K562 (cell line): Measurements from ENCODE around the gene SMS. TPM values are rescaled to one million over a fixed set of nuclear protein-coding genes. Genes with fewer than 3 reads are reported as not detected.

Experiments
- ARID4B ChIP-seq: sonication (generic); formaldehyde crosslinking; IDR thresholded peaks from 2 replicates; pipeline ENCODE4 v1.8.0; 2022; ENCODE audit warnings: mild to moderate bottlenecking, missing genetic modification reagents
- BRF2 ChIP-seq: IDR thresholded peaks from 3 replicates; pipeline ENCODE4 v1.6.1; 2011; ENCODE audit warnings: borderline replicate concordance, mild to moderate bottlenecking; ENCODE audit not compliant: insufficient read length, insufficient read depth
- EWSR1 ChIP-seq: fragments of 450-650 bp; IDR thresholded peaks from 2 replicates; pipeline ENCODE4 v1.6.1; 2018; ENCODE audit warnings: borderline replicate concordance, mild to moderate bottlenecking, low read depth, moderate library complexity; ENCODE audit not compliant: partially characterized antibody
- FOXJ3 ChIP-seq: sonication (generic); formaldehyde crosslinking; IDR thresholded peaks from 2 replicates; pipeline ENCODE4 v1.4.0; 2020; ENCODE audit warnings: mild to moderate bottlenecking, missing genetic modification reagents
- FOXM1 ChIP-seq, 2 experiments: fragments of 450-650 bp in 1 of 2; sonication (generic) in 1 of 2; formaldehyde crosslinking in 1 of 2; IDR thresholded peaks; 2 replicates each; pipeline versions ENCODE4 v1.6.1 to v1.9.0; 2017 to 2022; ENCODE audit warnings: low read depth in 2 of 2, mild to moderate bottlenecking in 2 of 2, missing genetic modification reagents in 1 of 2, moderate library complexity in 1 of 2
- GABPA ChIP-seq: fragments of 200-800 bp; sonication (Bioruptor generic); conservative IDR thresholded peaks from 2 replicates; pipeline ENCODE4 v1.6.1; 2016; ENCODE audit warnings: low read depth, missing genetic modification characterization, missing compliant biosample characterization
- HMGN3 ChIP-seq: IDR thresholded peaks from 2 replicates; pipeline ENCODE4 v1.6.1; 2011; ENCODE audit warnings: borderline replicate concordance, low read depth, mild to moderate bottlenecking, mixed read lengths, low read length; ENCODE audit not compliant: insufficient read length; ENCODE audit errors: extremely low read depth
- KHSRP ChIP-seq: fragments of 450-650 bp; IDR thresholded peaks from 2 replicates; pipeline ENCODE4 v1.6.1; 2017
- MIER1 ChIP-seq: fragments of 450-650 bp; IDR thresholded peaks from 2 replicates; pipeline ENCODE4 v1.6.1; 2016; ENCODE audit warnings: antibody characterized with exemption, mild to moderate bottlenecking, low read depth
- MYBL2 ChIP-seq, 2 experiments: fragments of 450-650 bp in 1 of 2; sonication (generic) in 1 of 2; formaldehyde crosslinking in 1 of 2; IDR thresholded peaks; 2 replicates each; pipeline versions ENCODE4 v1.6.1 to v1.8.1; 2017 to 2022; ENCODE audit warnings: borderline replicate concordance in 1 of 2, inconsistent platforms in 1 of 2, low read depth in 1 of 2, mild to moderate bottlenecking in 1 of 2, missing genetic modification reagents in 1 of 2, moderate library complexity in 1 of 2
- POLR2G ChIP-seq: fragments of 200-400 bp; formaldehyde crosslinking; IDR thresholded peaks from 2 replicates; pipeline ENCODE4 v1.6.1; 2017; ENCODE audit warnings: low read depth, mild to moderate bottlenecking, antibody characterized with exemption, low read length, moderate library complexity
- POLR2H ChIP-seq: IDR thresholded peaks from 2 replicates; pipeline ENCODE4 v1.6.1; 2016; ENCODE audit warnings: missing genetic modification characterization, low read depth, mild to moderate bottlenecking, control low read depth, missing compliant biosample characterization, moderate library complexity
- THRAP3 ChIP-seq: fragments of 450-650 bp; IDR thresholded peaks from 2 replicates; pipeline ENCODE4 v1.6.1; 2016; ENCODE audit warnings: mild to moderate bottlenecking, inconsistent platforms, borderline replicate concordance
- ZFX ChIP-seq: sonication (generic); formaldehyde crosslinking; IDR thresholded peaks from 2 replicates; pipeline ENCODE4 v1.8.0; 2022; ENCODE audit warnings: mild to moderate bottlenecking, missing genetic modification reagents, moderate library complexity
- ZNF277 ChIP-seq: fragments of 250-450 bp; sonication (Bioruptor Pico); IDR thresholded peaks from 2 replicates; pipeline ENCODE4 v1.8.0; 2022; ENCODE audit warnings: inconsistent platforms, mild to moderate bottlenecking, moderate library complexity, borderline replicate concordance
- polyA plus RNA-seq, 8 experiments: library from polyadenylated mRNA; depleted of rRNA in 4 of 8; stranded (reverse) in 5 of 8; unstranded in 3 of 8; fragments of >200 nt; fragmentation: Nextera tagmentation in 2 of 8; fragmentation: Illumina TruSeq in 1 of 8; extraction: Ambion mirVana in 2 of 8; extraction: Trizol in 1 of 8; gene quantifications; 2 replicates each; pipeline versions ENCODE4 v1.2.1 to v1.2.3, GENCODE V29; 2011 to 2014; ENCODE audit warnings: inconsistent platforms in 1 of 8, missing spikeins in 1 of 8
- total RNA-seq, 7 experiments: library from RNA; depleted of rRNA in 6 of 7; stranded (reverse); fragments of >200 nt in 6 of 7; fragmentation: Illumina TruSeq in 2 of 7; extraction: Trizol in 2 of 7; gene quantifications; 2 replicates each; pipeline versions ENCODE4 v1.2.1 to v1.2.3, GENCODE V29; 2011 to 2021; ENCODE audit warnings: low replicate concordance in 1 of 7
- TF ChIP-seq, protein P1 (sequence below): fragments of 450-650 bp; IDR thresholded peaks from 2 replicates; pipeline ENCODE4 v1.6.1; 2016; ENCODE audit warnings: missing biosample characterization, missing genetic modification characterization
- TF ChIP-seq, protein P2 (sequence below): fragments of 250-450 bp; sonication (Bioruptor Pico); IDR thresholded peaks from 2 replicates; pipeline ENCODE4 v1.5.0; 2021

SMS gene
- total and polyA plus RNA-seq, 9 of the 15 experiments (the other 6 are each of a cell fraction or from before 2014, with no cell fraction given), result 71.1 to 193 (median 152) TPM

GRCh38 chrX:21940356-21940829, at the start of gene SMS (continued):
- TF ChIP-seq ZFX (CRISPR knock-in tag) (peak; percentile 88), ARID4B (CRISPR knock-in tag) (no peak), KHSRP (no peak), GABPA (peak; percentile 46; the same call in 1 of the 2 replicates), POLR2G (peak; percentile 89), FOXM1 (IDR thresholded peaks at IDR 0.05; ENCODE audit: low read depth) (peak; percentile 50; the same call in 1 of the 2 replicates), FOXM1 (CRISPR knock-in tag; IDR thresholded peaks at IDR 0.05; ENCODE audit: low read depth) (no peak), MYBL2 (IDR thresholded peaks at IDR 0.05; ENCODE audit: low read depth) (peak; percentile 76), MYBL2 (CRISPR knock-in tag; IDR thresholded peaks at IDR 0.05; ENCODE audit: borderline replicate concordance) (no peak), THRAP3 (no peak), FOXJ3 (no peak), POLR2H (tag) (peak; percentile 51; the same call in 1 of the 2 replicates), MIER1 (no peak), BRF2 (no peak), ZNF277 (no peak), HMGN3 (peak; percentile 46), EWSR1 (no peak)
- TF ChIP-seq, protein P1, sequence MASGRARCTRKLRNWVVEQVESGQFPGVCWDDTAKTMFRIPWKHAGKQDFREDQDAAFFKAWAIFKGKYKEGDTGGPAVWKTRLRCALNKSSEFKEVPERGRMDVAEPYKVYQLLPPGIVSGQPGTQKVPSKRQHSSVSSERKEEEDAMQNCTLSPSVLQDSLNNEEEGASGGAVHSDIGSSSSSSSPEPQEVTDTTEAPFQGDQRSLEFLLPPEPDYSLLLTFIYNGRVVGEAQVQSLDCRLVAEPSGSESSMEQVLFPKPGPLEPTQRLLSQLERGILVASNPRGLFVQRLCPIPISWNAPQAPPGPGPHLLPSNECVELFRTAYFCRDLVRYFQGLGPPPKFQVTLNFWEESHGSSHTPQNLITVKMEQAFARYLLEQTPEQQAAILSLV (tag), result no peak
- TF ChIP-seq, protein P2, sequence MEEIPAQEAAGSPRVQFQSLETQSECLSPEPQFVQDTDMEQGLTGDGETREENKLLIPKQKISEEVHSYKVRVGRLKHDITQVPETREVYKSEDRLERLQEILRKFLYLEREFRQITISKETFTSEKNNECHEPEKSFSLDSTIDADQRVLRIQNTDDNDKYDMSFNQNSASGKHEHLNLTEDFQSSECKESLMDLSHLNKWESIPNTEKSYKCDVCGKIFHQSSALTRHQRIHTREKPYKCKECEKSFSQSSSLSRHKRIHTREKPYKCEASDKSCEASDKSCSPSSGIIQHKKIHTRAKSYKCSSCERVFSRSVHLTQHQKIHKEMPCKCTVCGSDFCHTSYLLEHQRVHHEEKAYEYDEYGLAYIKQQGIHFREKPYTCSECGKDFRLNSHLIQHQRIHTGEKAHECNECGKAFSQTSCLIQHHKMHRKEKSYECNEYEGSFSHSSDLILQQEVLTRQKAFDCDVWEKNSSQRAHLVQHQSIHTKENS (CRISPR knock-in tag), result no peak
